ENCODE data around the gene ARID1B. TPM values are rescaled to one million over a fixed set of nuclear protein-coding genes. Genes with fewer than 3 reads are reported as not detected.

ARID1B gene
- total and polyA plus RNA-seq, 2 of the 13 experiments (the other 11 are each of a cell fraction or from before 2014, with no cell fraction given), result 20.1 to 32.6 TPM

GRCh38 chr6:157061770-157062594 lies 284.8 kb downstream of the ARID1B start:
- 94% methylated on average over 9 of the region's 9 CpGs for WGBS (ENCODE audit: low lambda C conversion rate)
- Histone ChIP-seq H3K9me3 (ENCODE audit: low read length) (no peaks in the 10 kb centered on the region), H3K27me3 (ENCODE audit: control insufficient read depth in 1 of 2, insufficient read depth in 2 of 2, low read length in 2 of 2) (no peaks in the 10 kb centered on the region), H3K4me2 (ENCODE audit: low read depth, low read length) (no peak overlapping the region), H2AFZ (ENCODE audit: low read length) (no peak overlapping the region), H3K4me3 (replicated peaks in 1 of 3; ENCODE audit: insufficient read depth in 1 of 3, low read depth in 2 of 3, low read length in 3 of 3) (no peak overlapping the region), H3K9ac (ENCODE audit: insufficient read depth, low read depth, low read length) (no peak overlapping the region), H4K20me1 (ENCODE audit: insufficient read depth, low read length) (no peaks in the 10 kb centered on the region), H3K4me1 (ENCODE audit: insufficient read depth, low read length) (peaks cover 28% of the 10 kb centered on the region), H3K79me2 (ENCODE audit: insufficient read depth, low read length) (no peaks in the 10 kb centered on the region), H3K36me3 (replicated peaks in 1 of 2; ENCODE audit: control insufficient read depth in 1 of 2, insufficient read depth in 2 of 2, low read length in 2 of 2) (peaks cover 3 to 5% of the 10 kb centered on the region in 2 experiments; a peak in 3 of 5 replicates), H3K27ac (ENCODE audit: extremely low read length, insufficient read depth, low read length) (no peak overlapping the region)
- CTCF ChIA-PET (ENCODE audit: low intra/inter-chr PET ratio, low total read pairs), result no interaction called here
- peak; percentile 52; the same call in 1 of the 2 replicates for TF ChIP-seq ZNF121 (CRISPR knock-in tag; IDR thresholded peaks at IDR 0.05)
- no peak for TF ChIP-seq ZNF512 (CRISPR knock-in tag; IDR thresholded peaks at IDR 0.05)
- FAIRE-seq, result no peak
- no peak for DNase-seq (ENCODE audit: low spot score)
- no TSS peak for BruUV-seq (replicated peaks)
- no peak for ATAC-seq
- in situ Hi-C loops (cut with HindIII; ENCODE audit: extremely low pct_ligation_motif_present, low pct_unique_long_range_greater_than_20kb), result no loop called here
- intact Hi-C loops (cut with micrococcal nuclease; ENCODE audit: unreplicated experiment), result no loop called here
- POLR2A ChIA-PET, result interaction anchor here (0.7 kb wide), 1 partner anchor 27 kb away, joined by 3 read pairs; no protein-coding TSS in a partner anchor

DNA sequence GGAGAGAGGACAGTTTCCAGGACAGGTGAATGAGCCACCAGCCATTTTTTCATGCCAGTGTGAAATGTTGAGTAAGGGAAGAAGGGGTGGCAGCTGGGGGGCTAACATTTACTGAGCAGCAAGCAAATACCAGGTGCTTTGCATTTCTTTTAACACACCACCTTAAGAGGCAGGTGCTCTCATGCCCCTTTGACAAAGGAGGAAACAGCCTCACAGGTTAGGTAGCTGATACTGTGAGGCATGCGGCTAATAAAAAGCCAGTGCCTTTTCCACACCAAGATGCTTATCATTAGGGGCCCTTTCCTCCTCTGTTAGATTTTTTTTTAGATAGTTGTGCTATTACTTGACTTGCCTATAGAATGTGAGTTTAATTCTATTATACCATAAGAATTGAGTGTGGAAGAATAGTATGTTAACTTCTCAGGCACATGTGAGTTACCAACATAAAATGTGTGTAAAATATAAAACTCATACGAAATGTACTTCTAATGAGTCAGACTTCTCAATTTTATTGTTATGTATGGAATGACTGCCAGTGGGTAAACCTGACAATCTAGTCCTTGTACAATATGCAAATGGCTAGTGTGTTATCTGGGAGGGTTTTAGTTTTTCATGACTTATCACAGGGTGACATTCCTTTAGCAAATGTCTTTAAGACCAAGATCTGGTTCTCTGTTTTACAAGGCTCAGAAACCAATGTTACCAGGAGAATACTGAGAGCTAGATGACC lies 286.2 kb downstream of the ARID1B start:
- Histone ChIP-seq H3K4me1 (ENCODE audit: insufficient read depth, low read length) (peaks cover 40% of the 10 kb centered on the region), H3K79me2 (ENCODE audit: insufficient read depth, low read length) (peaks cover 5% of the 10 kb centered on the region), H4K20me1 (ENCODE audit: insufficient read depth, low read length) (no peaks in the 10 kb centered on the region), H3K36me3 (replicated peaks in 1 of 2; ENCODE audit: control insufficient read depth in 1 of 2, insufficient read depth in 2 of 2, low read length in 2 of 2) (peaks cover 3 to 5% of the 10 kb centered on the region in 2 experiments; a peak in 3 of 5 replicates), H3K27ac (ENCODE audit: extremely low read length, insufficient read depth, low read length) (no peak overlapping the region), H3K4me3 (replicated peaks in 1 of 3; ENCODE audit: insufficient read depth in 1 of 3, low read depth in 2 of 3, low read length in 3 of 3) (no peak overlapping the region), H3K9ac (ENCODE audit: insufficient read depth, low read depth, low read length) (no peak overlapping the region), H3K4me2 (ENCODE audit: low read depth, low read length) (no peak overlapping the region), H2AFZ (ENCODE audit: low read length) (no peak overlapping the region), H3K9me3 (ENCODE audit: low read length) (no peaks in the 10 kb centered on the region), H3K27me3 (ENCODE audit: control insufficient read depth in 1 of 2, insufficient read depth in 2 of 2, low read length in 2 of 2) (no peaks in the 10 kb centered on the region)
- in situ Hi-C loops (cut with HindIII; ENCODE audit: extremely low pct_ligation_motif_present, low pct_unique_long_range_greater_than_20kb) (no loop called here), intact Hi-C loops (cut with micrococcal nuclease; ENCODE audit: unreplicated experiment) (no loop called here)
- BruUV-seq (replicated peaks), result no TSS peak
- WGBS (ENCODE audit: low lambda C conversion rate), result 94% methylated on average over 2 of the region's 2 CpGs
- CTCF ChIA-PET (ENCODE audit: low intra/inter-chr PET ratio, low total read pairs), result no interaction called here
- FAIRE-seq, result no peak
- TF ChIP-seq ZBTB43 (CRISPR knock-in tag; conservative IDR thresholded peaks at IDR 0.05) (no peak), SMAD9 (CRISPR knock-in tag; IDR thresholded peaks at IDR 0.05) (no peak), RNF2 (conservative IDR thresholded peaks at IDR 0.05; ENCODE audit: low read depth) (no peak), NFIC (IDR thresholded peaks at IDR 0.05; ENCODE audit: low read length) (no peak), CENPT (CRISPR knock-in tag; IDR thresholded peaks at IDR 0.05; ENCODE audit: low read depth) (no peak), ATF4 (CRISPR knock-in tag; IDR thresholded peaks at IDR 0.05) (no peak), MTF1 (CRISPR knock-in tag; IDR thresholded peaks at IDR 0.05) (no peak)
- TF ChIP-seq, protein P1, sequence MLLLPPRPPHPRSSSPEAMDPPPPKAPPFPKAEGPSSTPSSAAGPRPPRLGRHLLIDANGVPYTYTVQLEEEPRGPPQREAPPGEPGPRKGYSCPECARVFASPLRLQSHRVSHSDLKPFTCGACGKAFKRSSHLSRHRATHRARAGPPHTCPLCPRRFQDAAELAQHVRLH (CRISPR knock-in tag; IDR thresholded peaks at IDR 0.05; ENCODE audit: borderline replicate concordance, low read depth), result no peak
- ATAC-seq, result no peak
- DNase-seq (ENCODE audit: low spot score), result no peak
- POLR2A ChIA-PET, result interaction anchor here (0.7 kb wide), 1 partner anchor 26 kb away, joined by 3 read pairs; no protein-coding TSS in a partner anchor
